Glutamatergic neuron (in vitro differentiated cells): ENCODE results near the gene SGCA. TPM values are rescaled to one million over a fixed set of nuclear protein-coding genes. Genes with fewer than 3 reads are reported as not detected.

Source experiments
- DNase-seq: peaks from one replicate; pipeline ENCODE4 v3.0.0; 2022
- H3K27ac Mint-ChIP-seq: one replicate; pipeline ENCODE4 v1.8.0; 2020; ENCODE audit warnings: mild to moderate bottlenecking, mixed read lengths, inconsistent platforms; ENCODE audit not compliant: unreplicated experiment
- H3K27me3 Mint-ChIP-seq: one replicate; pipeline ENCODE4 v1.8.0; 2020; ENCODE audit warnings: mild to moderate bottlenecking, moderate library complexity, mixed read lengths, inconsistent platforms; ENCODE audit not compliant: unreplicated experiment
- H3K36me3 Mint-ChIP-seq: one replicate; pipeline ENCODE4 v1.8.0; 2020; ENCODE audit warnings: mild to moderate bottlenecking, mixed read lengths, inconsistent platforms; ENCODE audit not compliant: unreplicated experiment
- H3K4me1 Mint-ChIP-seq: one replicate; pipeline ENCODE4 v1.8.0; 2020; ENCODE audit warnings: mild to moderate bottlenecking, low read depth, mixed read lengths, inconsistent platforms; ENCODE audit not compliant: unreplicated experiment
- H3K4me3 Mint-ChIP-seq: one replicate; pipeline ENCODE4 v1.8.0; 2020; ENCODE audit warnings: mild to moderate bottlenecking, mixed read lengths, inconsistent platforms; ENCODE audit not compliant: unreplicated experiment
- H3K9me3 Mint-ChIP-seq: one replicate; pipeline ENCODE4 v1.8.0; 2020; ENCODE audit warnings: mild to moderate bottlenecking, moderate library complexity, mixed read lengths, inconsistent platforms; ENCODE audit not compliant: unreplicated experiment
- CTCF ChIP-seq: fragments of 200-600 bp; sonication (generic); IDR thresholded peaks from one replicate; pipeline ENCODE4 v1.5.0; 2021; ENCODE audit not compliant: partially characterized antibody, unreplicated experiment
- total RNA-seq: library from RNA; stranded (reverse); fragmentation: NEBNext Ultra II Directional; extraction: Animal tissue kit (Norgen Biotek cat#: 25700); gene quantifications from one replicate; pipeline ENCODE4 v1.2.1, GENCODE V29; 2021; ENCODE audit not compliant: unreplicated experiment

SGCA gene
- total RNA-seq, 1 donor from 2014 or later: 1.3 TPM

DNA sequence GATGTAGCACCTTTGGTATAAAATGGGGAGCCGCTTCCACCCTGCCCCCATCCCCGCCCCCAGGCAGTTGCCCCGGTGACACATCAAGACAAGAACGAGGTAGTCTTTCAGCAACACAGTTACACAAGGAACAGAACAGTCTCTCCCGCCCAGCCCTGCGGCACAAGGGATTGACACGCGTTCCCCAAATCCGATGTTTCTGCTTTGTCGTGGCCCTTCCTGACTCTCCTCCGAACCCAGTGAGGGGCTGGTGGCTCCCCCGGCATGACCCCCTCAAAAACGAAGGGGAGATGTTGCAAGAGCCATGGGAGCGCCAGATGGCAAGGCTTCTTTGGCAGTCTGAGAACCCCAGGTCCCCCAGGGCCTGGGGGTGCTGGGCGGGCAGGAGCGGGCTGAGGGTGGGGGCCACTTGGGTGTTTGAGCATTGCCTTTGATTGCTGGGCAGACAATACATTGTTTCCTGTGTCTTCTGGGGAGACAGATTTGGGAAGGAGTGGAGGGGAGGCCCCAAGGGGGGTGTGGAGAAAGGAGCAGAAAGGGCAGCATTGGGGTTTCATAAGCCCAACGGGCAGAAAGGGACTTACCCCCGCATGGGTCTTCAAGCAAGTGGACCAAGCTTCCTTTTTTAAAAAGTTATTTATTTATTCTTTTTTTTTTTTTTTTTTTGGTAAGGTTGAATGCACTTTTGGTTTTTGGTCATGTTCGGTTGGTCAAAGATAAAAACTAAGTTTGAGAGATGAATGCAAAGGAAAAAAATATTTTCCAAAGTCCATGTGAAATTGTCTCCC lies 19.0 kb downstream of the SGCA start:
- no peak overlapping the region for H3K4me3 Mint-ChIP-seq

DNA sequence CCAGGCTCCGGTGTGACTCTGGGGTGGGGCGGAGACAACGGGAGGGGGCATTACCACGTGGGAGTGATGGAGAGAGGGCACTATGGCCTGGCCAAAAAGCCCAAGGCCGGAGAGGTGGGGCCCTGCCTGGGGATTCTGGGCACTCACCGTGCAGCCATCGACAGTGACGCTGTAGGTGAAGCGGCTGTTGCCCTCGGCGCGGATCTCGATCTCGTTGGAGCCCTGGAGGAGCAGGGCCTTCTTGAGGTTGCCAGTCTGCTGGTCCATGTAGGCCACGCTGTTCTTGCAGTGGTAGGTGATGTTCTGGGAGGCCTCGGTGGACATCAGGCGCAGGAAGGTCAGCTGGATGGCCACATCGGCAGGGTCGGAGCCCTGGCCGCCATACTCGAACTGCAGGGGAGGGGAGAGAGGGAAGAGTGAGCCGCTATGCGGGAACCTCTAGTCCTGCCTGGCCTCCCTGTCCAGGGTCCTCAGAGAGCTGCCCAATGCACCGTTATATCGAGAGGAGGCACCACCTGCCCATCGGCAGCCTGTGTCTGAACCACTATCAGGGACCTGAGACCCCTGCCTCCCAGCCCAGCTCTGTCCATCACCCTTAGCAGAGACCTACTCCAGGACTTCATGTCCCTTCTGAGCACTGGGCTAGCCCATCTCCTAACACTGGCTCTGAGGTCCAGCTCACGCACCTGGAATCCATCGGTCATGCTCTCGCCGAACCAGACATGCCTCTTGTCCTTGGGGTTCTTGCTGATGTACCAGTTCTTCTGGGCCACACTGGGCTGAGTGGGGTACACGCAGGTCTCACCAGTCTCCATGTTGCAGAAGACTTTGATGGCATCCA lies 20.0 kb downstream of the SGCA start:
- no peak for TF ChIP-seq CTCF
- peaks cover 9% of the 10 kb centered on the region for H3K27me3 Mint-ChIP-seq
- no peak overlapping the region for H3K27ac Mint-ChIP-seq
- peaks cover 4% of the 10 kb centered on the region for H3K9me3 Mint-ChIP-seq
- H3K36me3 Mint-ChIP-seq: no peaks in the 10 kb centered on the region
- no peak overlapping the region for H3K4me3 Mint-ChIP-seq
- DNase-seq: no peak
- peaks cover 18% of the 10 kb centered on the region for H3K4me1 Mint-ChIP-seq

More for the DNA sequence above, 19.0 kb downstream of the SGCA start:
- DNase-seq: no peak
- Mint-ChIP-seq H3K36me3 (no peaks in the 10 kb centered on the region), H3K27ac (no peak overlapping the region), H3K27me3 (peaks cover 10% of the 10 kb centered on the region), H3K9me3 (peaks cover 4% of the 10 kb centered on the region), H3K4me1 (peaks cover 18% of the 10 kb centered on the region)
- no peak for TF ChIP-seq CTCF

- TF ChIP-seq CTCF: no peak
- Mint-ChIP-seq H3K27me3 (peaks cover 10% of the 10 kb centered on the region), H3K9me3 (peaks cover 2% of the 10 kb centered on the region), H3K4me3 (no peak overlapping the region), H3K36me3 (no peaks in the 10 kb centered on the region), H3K27ac (no peak overlapping the region), H3K4me1 (peaks cover 15% of the 10 kb centered on the region)
- DNase-seq: no peak
Measured at GRCh38 chr17:50186661-50187393, 21.0 kb downstream of the SGCA start.

DNA sequence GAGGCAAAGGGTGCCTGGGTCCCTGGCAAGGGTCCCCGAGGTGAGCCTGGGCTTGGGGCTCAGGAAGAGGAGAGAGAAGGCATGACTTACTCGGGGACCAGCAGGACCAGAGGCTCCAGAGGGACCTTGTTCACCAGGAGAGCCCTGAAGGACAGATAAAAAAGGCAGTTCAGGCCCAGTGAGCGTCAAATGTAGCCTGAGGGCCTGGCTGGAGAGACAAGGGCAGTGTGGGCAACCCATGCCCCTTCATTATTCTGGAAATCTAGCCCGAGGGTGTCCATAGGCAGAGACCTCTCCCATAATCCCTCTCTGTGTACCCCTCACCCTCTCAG lies 21.6 kb downstream of the SGCA start:
- Mint-ChIP-seq H3K27ac (no peak overlapping the region), H3K9me3 (peaks cover 2% of the 10 kb centered on the region), H3K4me3 (no peak overlapping the region), H3K36me3 (no peaks in the 10 kb centered on the region), H3K27me3 (peaks cover 9% of the 10 kb centered on the region), H3K4me1 (peaks cover 13% of the 10 kb centered on the region)
- DNase-seq: no peak
- TF ChIP-seq CTCF: no peak
